ENCODE results near the gene MEIKIN.

- TF ChIP-seq, protein P1, sequence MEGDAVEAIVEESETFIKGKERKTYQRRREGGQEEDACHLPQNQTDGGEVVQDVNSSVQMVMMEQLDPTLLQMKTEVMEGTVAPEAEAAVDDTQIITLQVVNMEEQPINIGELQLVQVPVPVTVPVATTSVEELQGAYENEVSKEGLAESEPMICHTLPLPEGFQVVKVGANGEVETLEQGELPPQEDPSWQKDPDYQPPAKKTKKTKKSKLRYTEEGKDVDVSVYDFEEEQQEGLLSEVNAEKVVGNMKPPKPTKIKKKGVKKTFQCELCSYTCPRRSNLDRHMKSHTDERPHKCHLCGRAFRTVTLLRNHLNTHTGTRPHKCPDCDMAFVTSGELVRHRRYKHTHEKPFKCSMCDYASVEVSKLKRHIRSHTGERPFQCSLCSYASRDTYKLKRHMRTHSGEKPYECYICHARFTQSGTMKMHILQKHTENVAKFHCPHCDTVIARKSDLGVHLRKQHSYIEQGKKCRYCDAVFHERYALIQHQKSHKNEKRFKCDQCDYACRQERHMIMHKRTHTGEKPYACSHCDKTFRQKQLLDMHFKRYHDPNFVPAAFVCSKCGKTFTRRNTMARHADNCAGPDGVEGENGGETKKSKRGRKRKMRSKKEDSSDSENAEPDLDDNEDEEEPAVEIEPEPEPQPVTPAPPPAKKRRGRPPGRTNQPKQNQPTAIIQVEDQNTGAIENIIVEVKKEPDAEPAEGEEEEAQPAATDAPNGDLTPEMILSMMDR (IDR thresholded peaks at IDR 0.05; ENCODE audit: low read depth, low read length): no peak
- TF ChIP-seq EZH2phosphoT487 (IDR thresholded peaks at IDR 0.05; ENCODE audit: low read depth): no peak
These were observed 5.6 kb downstream of the MEIKIN start for GRCh38 chr5:131939690-131940345.
